Colonic mucosa (tissue), 4 donors: ENCODE measurements around the gene PRELID1. TPM values are rescaled to one million over a fixed set of nuclear protein-coding genes. Genes with fewer than 3 reads are reported as not detected.

Source experiments
- DNase-seq: peaks from one replicate; pipeline ENCODE4 v3.0.0-alpha.2; 2020
- H3K27ac ChIP-seq: fragments of 200-600 bp; one replicate; pipeline ENCODE4 v1.8.0; 2021
- H3K27me3 ChIP-seq: fragments of 200-600 bp; one replicate; pipeline ENCODE4 v1.8.0; 2021
- H3K36me3 ChIP-seq: fragments of 200-600 bp; one replicate; pipeline ENCODE4 v1.8.0; 2021
- H3K4me1 ChIP-seq: fragments of 200-600 bp; one replicate; pipeline ENCODE4 v1.8.0; 2021; ENCODE audit warnings: mild to moderate bottlenecking
- H3K4me3 ChIP-seq: fragments of 200-600 bp; one replicate; pipeline ENCODE4 v1.8.0; 2021
- H3K9ac ChIP-seq, 2 donors: one replicate each; pipeline ENCODE4 v1.7.0; 2013; ENCODE audit warnings: control low read depth in 2 of 2, low read depth in 2 of 2, low read length in 2 of 2
- H3K9me3 ChIP-seq: fragments of 200-600 bp; one replicate; pipeline ENCODE4 v1.8.0; 2021
- CTCF ChIP-seq: fragments of 200-600 bp; IDR thresholded peaks from one replicate; pipeline ENCODE4 v1.8.0; 2022; ENCODE audit warnings: antibody characterized with exemption, mild to moderate bottlenecking
- intact Hi-C: fragments of 100-400 bp; cut with DNase I; formaldehyde crosslinking; loops from one replicate; pipeline ENCODE4 v1.14.1; 2022
- total RNA-seq, 2 donors: library from RNA; stranded (reverse); fragmentation: NEBNext Ultra II Directional in 1 of 2; extraction: Animal tissue kit (Norgen Biotek cat#: 25700) in 1 of 2; gene quantifications; one replicate each; pipeline ENCODE4 v1.2.1, GENCODE V29; 2021
- donor health status: healthy.
- donor health status: DM: no; HTN: no; CAD: no.
- donor health status: DM: no; HTN: no; CAD: no.

Gene PRELID1
- total RNA-seq, 2 donors from 2014 or later, result 245 to 396 TPM

- Histone ChIP-seq H3K4me1 (peaks cover 32% of the 10 kb centered on the region), H3K4me3 (peak within 1 kb of the TSS; percentile 56), H3K9ac (peak within 1 kb of the TSS; percentile 61 to 68), H3K9me3 (no peaks in the 10 kb centered on the region), H3K36me3 (no peaks in the 10 kb centered on the region), H3K27me3 (no peaks in the 10 kb centered on the region), H3K27ac (peak within 1 kb of the TSS; percentile 41)
- DNase-seq, result peak; percentile 97
- no peak for TF ChIP-seq CTCF
- intact Hi-C loops, result loop anchor here (5.0 to 10.0 kb wide), 2 partner anchors 190 to 197 kb away; no protein-coding TSS in a partner anchor
These were observed 8.4 kb downstream of the PRELID1 start, which contains the start of gene MXD3 for GRCh38 chr5:177311723-177312648. Gene MXD3 (minus strand): TSS chr5:177311898. CDS start chr5:177311830, 68 bp downstream.

- peak; percentile 82 for DNase-seq
- Histone ChIP-seq H3K4me3 (peak overlapping the region; percentile 56), H3K4me1 (peaks cover 32% of the 10 kb centered on the region), H3K27ac (peak overlapping the region; percentile 23), H3K36me3 (no peaks in the 10 kb centered on the region), H3K9me3 (no peaks in the 10 kb centered on the region), H3K9ac (no peak overlapping the region), H3K27me3 (no peaks in the 10 kb centered on the region)
- TF ChIP-seq CTCF, result no peak
- intact Hi-C loops, result loop anchor here (5.0 to 10.0 kb wide), 2 partner anchors 190 to 198 kb away; no protein-coding TSS in a partner anchor
These were observed 9.1 kb downstream of the PRELID1 start for GRCh38 chr5:177312649-177313181.

- H3K4me3 ChIP-seq, result no peak overlapping the region
- peaks cover 32% of the 10 kb centered on the region for H3K4me1 ChIP-seq
- intact Hi-C loops, result loop anchor here (5.0 to 10.0 kb wide), 2 partner anchors 189 to 199 kb away; no protein-coding TSS in a partner anchor
- no peak for DNase-seq
- TF ChIP-seq CTCF, result no peak
- H3K9ac ChIP-seq, result no peak overlapping the region
- no peaks in the 10 kb centered on the region for H3K27me3 ChIP-seq
- H3K36me3 ChIP-seq, result no peaks in the 10 kb centered on the region
- no peaks in the 10 kb centered on the region for H3K9me3 ChIP-seq
- H3K27ac ChIP-seq, result no peak overlapping the region
These were observed 10.1 kb downstream of the PRELID1 start for GRCh38 chr5:177313561-177314259.

- intact Hi-C loops, result loop anchor here (5.0 to 10.0 kb wide), 3 partner anchors 138 to 200 kb away; no protein-coding TSS in a partner anchor
- no peak overlapping the region for H3K27ac ChIP-seq
- H3K4me3 ChIP-seq, result no peak overlapping the region
- peaks cover 29% of the 10 kb centered on the region for H3K4me1 ChIP-seq
- H3K9ac ChIP-seq, result no peak overlapping the region
- no peak for DNase-seq
- H3K36me3 ChIP-seq, result no peaks in the 10 kb centered on the region
- H3K27me3 ChIP-seq, result no peaks in the 10 kb centered on the region
- H3K9me3 ChIP-seq, result no peaks in the 10 kb centered on the region
- TF ChIP-seq CTCF, result no peak
These were observed 11.1 kb downstream of the PRELID1 start for GRCh38 chr5:177314376-177315342.
